Muscle of arm (tissue), 12 donors: ENCODE data around the gene PSD2. TPM values are rescaled to one million over a fixed set of nuclear protein-coding genes. Genes with fewer than 3 reads are reported as not detected.
"Not testable (repeated sequence)": the region's sequence is repeated elsewhere in the genome, so short reads cannot be mapped to it uniquely, and the experiment has no call there.

Experiments used
- DNase-seq: peaks from one replicate; pipeline ENCODE4 v3.0.0-alpha.2; 2013
- polyA plus RNA-seq, 12 donors: library from polyadenylated mRNA; unstranded; fragments of 120-200 nt; gene quantifications; one replicate each; pipeline ENCODE4 v1.2.1, GENCODE V29; 2013; ENCODE audit not compliant: insufficient read length in 12 of 12

Gene PSD2
- polyA plus RNA-seq, 12 donors: 0.17 to 0.68 (median 0.34) TPM; not detected in 2

DNA sequence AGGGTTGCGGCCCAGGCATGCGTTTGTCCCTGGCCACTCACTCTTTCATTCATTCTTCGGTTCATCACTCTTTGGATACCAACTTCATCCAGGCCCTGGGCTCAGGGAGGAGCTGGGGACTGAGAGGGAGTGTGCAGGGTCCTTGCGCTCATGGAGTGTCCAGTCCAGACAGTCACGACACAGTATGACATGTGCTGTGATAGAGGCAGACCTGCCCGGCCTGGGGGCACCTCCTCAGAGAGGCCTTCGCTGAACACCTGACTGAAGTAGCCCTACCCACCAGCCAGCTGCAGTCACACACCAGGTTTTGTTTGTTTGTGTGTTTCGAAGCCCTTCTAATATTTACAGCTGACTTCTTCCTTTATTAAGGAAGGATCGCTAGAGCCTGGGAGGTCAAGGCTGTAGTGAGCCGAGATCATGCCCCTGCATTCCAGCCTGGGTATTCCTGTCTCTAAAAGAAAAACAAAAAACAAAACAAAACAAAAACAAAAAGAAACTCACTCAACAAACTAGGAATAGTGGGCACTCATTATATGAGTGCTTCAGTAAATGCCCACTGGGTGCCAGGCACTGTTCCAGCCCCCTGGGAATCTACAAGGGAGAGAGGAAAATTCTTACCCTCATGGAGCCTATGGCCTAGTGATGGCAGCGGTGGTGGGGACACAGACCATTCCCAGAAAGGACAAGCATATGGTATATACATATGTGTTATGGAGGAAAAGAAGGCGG lies 6.3 kb upstream of the PSD2 start:
- DNase-seq: no peak

GRCh38 chr5:139789845-139790189 lies 5.8 kb upstream of the PSD2 start:
- DNase-seq: no peak

DNA sequence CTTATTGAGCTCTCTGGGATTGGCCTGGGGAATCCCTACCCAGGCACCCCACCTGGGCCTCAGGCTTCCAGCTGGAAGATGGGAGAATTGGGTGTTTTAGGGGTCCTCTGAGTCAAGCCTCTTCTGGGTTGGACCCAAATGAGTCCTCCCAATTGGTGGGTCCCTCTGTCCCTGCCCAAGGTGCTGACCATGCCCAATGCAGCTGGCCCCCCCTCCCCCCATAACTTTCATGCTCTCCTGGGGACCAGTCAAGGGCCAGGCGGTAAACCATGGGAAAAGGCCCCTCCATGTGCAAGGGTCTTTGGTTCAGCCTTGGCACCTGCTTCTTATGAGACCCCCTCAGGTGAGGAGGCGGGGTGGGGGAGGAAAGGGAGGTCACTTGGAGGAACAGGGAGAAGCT lies 3.4 kb upstream of the PSD2 start:
- DNase-seq: no peak

GRCh38 chr5:139792655-139793054 lies 3.0 kb upstream of the PSD2 start:
- not testable (repeated sequence) for DNase-seq

DNA sequence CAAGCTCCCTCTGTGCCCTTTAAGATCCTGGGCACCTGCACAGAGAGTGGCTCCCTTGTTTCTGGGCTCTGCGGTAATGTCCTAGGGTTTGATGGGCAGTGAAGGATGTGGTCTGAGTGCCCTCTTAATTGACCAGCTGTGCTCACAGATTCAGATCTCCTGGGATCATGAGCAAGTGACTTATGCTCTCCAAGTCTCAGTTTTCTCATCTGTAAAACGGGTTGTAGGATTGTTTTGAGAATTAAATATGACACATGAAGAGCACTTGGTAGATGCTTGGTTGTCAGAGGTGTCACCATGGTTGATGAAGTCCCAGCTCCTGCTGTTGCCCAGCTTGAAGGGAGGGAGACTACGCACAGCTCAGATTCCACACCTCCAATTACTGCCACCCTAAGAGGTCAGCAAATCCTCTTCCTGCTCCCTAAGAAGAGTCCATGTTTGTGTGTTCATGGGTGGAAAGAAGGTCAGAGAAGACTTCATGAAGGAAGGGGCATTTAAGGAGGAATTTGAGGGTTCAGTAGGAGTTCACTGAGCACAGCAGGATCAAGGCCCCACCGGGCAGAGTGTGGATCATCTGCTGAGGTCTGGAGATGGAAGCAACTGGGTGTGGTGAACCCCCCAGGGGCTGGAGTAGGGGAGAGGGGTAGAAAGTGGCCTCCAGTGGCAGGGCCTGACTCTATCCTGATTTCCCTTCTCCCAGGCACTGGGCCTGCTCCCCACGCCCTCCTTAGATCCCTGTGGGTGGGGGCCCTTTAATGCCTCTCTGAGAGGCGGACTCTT lies 1.4 kb upstream of the PSD2 start:
- no peak for DNase-seq

- no peak for DNase-seq
Observed at GRCh38 chr5:139796061-139796806, 626 bp downstream of the PSD2 start.

DNA sequence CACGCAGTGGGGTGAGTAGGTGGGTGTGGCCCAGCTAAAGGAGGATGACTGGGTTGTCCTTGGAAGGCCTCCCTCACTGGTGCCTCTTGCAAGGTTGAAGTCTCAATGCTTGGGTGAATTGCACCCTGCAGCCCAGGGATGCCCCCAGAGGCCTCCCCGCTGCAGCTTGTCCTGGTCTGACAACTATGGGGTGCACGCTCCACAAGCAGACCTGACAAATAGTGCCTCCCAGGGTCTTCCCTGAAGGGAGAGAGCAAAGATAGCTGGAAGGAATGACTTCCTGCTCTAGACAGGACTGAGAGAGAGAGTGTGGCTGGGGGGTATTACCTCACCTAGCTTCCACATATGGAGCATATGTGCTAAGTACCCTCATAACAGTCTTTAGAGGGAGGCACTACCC lies 1.7 kb downstream of the PSD2 start:
- no peak for DNase-seq

GRCh38 chr5:139797856-139798510 lies 2.4 kb downstream of the PSD2 start:
- no peak for DNase-seq

DNA sequence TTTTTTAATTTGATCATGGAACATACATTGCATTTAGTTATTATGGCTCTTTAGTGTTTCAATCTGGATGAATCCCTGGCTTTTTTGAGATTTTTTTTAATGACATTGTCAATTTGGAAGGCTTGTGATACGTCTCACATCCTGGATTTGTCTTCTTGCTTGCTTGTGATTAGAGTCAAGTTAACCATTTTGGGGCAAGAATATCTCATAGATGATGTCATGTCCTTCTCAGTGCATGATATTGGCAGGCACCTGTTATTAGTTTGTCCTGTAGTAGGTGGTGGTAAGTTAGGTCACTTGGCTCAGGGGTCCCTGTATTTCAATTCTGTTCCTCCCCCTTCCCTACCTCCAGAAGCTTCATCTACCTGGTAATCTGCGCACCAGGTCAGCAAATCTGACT lies 3.3 kb downstream of the PSD2 start:
- no peak for DNase-seq

DNA sequence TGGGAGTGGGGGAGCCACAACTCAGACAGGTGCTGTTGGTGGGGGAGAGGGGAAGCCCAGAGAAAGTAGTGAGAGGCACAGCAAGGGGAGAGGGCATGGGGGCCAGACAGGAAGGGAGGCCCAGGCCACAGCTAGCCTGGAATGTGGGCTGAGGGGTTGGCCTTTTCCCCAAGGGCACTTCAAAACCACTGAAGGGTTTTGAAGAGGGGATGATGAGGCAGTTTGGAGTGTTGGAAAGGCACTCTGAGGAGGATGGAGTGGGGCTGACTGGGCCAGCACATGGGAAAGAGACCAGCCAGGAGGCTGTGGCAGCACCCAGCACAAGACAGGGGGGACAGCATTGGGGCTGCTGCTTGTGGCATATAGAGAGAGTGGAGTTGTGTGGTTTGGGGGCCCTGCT lies 3.8 kb downstream of the PSD2 start:
- DNase-seq: no peak

GRCh38 chr5:139803978-139804377 lies 8.4 kb downstream of the PSD2 start:
- DNase-seq: no peak

DNA sequence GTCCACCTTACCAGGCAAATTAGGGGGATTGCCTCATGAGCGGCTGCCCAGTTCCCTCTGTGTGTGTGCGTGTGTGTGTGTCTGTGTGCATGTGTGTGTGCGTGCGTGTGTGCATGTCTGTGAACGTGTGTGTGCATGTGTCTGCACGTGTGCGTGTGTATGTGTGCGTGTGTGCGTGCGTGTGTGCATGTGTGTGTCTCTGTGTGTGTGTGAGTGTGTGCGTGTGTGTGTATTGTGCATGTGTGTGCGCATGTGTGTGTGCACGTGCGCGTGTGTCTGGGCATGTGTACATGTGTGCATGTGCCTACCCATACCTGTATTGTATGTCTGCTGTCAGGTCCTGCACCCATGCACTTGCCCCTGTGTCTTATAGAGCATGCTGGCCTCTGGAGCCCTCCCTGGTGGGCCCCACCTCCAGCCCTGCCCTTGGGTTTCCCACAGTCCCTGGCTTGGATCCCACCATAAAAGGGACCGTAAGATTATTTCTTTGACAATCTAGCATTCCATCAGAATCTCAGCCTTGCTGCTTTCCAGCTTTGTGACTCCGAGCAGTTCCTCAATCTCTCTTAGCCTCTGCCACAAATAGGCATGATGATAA lies 9.3 kb downstream of the PSD2 start:
- DNase-seq: no peak

DNA sequence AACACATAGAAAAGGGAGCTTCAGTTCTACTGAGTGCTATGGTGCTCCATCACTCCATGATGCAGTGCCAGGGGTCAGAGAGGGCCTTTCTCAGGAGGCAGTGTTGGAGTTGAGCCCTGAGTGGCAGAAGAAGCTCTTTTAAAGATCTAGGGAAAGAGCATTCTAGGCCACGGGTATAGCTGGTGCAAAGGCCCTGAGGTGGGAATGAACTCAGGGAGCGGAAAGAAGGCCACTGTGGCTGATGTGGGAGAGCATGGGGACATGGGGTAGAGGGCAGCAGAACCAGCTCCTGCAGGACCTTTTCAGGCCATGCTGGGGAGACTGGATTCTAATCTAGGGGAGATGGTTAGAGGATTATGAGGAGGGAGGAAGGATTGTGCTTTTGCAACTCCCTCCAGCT lies 9.9 kb downstream of the PSD2 start:
- no peak for DNase-seq

- DNase-seq: no peak
Observed at GRCh38 chr5:139806111-139806510, 10.5 kb downstream of the PSD2 start.

- no peak for DNase-seq
Observed at GRCh38 chr5:139806726-139807646, 11.4 kb downstream of the PSD2 start.

DNA sequence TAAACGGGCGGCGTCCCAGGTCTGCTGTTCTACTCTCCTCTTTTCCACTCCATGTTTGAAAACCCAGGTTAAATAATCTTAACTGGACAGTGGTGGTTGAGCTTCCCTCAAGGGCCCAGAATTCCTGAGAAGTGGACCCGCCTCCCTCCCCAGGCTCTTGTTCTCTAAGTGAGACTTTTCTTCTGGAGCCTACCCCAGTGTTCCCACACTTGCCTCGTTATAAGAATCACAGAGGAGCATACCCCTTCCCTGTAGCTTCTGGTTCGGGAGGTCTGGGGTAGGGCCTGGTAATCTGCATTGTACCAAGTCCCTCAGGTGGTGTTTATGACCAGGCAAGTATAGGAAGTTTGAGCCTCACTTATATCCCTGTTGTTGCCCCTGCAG lies 12.0 kb downstream of the PSD2 start:
- DNase-seq: no peak

- DNase-seq: peak; percentile 37
Observed at GRCh38 chr5:139808481-139809330, 13.1 kb downstream of the PSD2 start.

- DNase-seq: no peak
Observed at GRCh38 chr5:139809331-139809810, 13.8 kb downstream of the PSD2 start.
